ENCODE data around the gene ZC4H2.
A peak's percentile ranks its signal among the peaks of the same experiment; 100 is the strongest.
"Not testable (repeated sequence)": the region's sequence is repeated elsewhere in the genome, so short reads cannot be mapped to it uniquely, and the experiment has no call there.

ZC4H2 gene, protein sequence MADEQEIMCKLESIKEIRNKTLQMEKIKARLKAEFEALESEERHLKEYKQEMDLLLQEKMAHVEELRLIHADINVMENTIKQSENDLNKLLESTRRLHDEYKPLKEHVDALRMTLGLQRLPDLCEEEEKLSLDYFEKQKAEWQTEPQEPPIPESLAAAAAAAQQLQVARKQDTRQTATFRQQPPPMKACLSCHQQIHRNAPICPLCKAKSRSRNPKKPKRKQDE

DNA sequence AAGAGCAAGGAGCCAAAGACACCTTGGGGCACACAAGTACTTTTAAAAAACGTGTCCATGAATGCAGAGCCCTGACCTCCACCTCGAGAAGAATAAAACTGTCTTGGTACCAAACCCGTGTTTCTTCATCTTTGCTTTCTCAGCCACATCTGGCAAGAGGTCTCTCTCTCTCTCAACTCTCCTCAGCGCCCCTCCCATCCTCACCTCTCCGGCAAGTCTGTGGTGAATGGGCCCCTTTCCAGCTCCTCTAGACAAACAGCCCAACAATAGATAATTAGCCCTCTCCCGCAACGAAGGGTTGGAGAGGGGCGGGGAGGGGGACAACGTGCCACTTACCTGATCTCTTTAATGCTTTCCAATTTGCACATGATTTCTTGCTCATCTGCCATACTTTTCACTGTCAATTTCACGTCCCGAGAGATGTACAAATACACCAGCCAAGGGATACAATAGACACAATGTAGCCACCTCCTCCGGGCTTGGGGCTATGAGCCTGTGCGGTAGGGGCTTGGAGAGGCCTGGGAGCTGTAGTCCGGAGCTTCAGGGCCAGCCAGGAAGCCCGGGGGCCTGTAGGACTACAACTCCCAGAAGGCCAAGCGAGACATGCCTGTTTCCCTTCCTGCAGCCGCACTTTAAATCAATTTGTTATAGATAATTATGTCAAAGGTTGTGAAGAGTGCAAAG, at the start of gene ZC4H2:
Gene ZC4H2, minus strand, starts transcription at position 462 of the 684 bp plus-strand sequence. Its CDS starts 73 bp downstream, at position 389.
- DNase-seq: peak; percentile 73

DNA sequence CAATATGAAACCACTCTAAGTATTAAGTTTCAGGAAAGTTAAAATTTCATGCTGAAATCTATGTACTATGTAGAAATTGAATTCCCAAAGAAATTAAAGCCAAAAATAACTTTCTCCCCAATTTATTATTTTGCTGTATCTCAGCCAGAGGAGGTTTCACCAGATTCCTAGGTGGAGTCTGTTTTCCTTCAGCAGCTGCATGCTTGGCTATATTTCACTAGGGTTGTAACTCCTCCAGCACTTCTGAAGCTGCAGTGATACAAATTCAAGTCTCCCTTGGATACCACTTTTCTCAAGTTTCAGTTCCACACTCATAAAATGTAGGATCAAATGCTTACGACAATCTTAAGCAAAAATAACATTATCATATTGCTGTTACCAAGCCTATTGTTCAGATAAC, 41.2 kb upstream of the ZC4H2 start:
- DNase-seq: no peak

GRCh38 chrX:65014230-65014629, 38.0 kb upstream of the ZC4H2 start:
- DNase-seq: no peak

- no peak for DNase-seq
Measured at GRCh38 chrX:65009459-65009858, 33.2 kb upstream of the ZC4H2 start.

- DNase-seq: not testable (repeated sequence)
Measured at GRCh38 chrX:65002208-65002607, 26.0 kb upstream of the ZC4H2 start.

DNA sequence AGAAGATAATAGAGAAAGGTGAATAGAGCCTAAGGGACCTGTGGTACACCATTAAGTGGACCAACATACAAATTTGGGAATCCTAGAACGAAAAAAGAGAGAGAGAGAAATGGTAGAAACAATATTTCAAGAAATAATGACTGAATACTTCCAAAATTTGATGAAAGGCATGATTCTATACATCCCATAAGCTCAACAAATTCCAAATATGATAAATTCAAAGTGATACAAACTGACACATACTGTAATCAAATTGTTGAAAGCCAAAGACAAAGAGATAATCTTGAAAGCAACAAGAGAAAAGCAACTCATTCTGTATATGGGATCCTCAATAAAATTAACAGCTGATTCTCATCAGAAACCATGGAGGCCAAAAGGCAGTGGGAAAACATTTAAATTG, 20.6 kb upstream of the ZC4H2 start:
- no peak for DNase-seq

GRCh38 chrX:64994131-64994798, 18.0 kb upstream of the ZC4H2 start:
- no peak for DNase-seq

DNA sequence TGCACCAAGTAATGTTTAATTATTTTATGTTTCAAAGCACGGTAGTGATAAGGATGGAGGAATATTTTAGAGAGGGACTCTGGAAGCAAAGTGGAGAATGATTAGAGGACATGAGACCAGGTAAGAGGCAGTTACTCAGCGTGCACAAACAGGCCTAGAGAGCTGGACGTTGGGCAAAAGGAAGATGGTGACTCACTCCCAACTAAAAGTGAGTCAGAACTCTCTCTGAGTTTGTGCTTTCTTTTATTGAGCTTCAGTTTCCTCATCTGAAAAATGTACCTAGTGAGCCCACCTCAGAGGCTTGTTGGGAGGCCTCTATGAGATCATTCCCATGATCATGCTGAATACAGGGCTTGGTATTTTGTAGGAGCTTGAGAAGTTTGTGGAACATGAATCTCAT, 1.6 kb upstream of the ZC4H2 start:
- no peak for DNase-seq

DNA sequence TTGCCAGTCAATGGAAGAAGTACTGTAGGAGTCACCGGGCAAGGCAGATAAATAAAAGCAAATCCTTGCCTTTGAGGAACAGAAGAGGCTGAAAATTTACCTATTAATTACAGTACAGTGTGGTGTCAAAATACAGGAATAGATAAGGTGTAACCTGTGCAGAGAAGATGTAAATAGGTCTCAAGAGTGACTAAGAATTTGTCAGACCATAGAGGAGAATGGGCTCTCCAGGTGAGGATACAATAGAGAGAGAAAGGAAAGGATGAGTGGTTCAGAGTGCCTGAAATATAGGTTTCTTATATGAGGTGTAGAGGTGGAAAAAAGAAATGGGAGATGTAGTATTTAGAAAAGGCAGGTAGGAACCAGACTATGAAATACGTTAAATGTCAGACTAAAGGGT, 801 bp upstream of the ZC4H2 start:
- DNase-seq: no peak

- DNase-seq: no peak
Measured at GRCh38 chrX:64976673-64977040, 407 bp upstream of the ZC4H2 start.

DNA sequence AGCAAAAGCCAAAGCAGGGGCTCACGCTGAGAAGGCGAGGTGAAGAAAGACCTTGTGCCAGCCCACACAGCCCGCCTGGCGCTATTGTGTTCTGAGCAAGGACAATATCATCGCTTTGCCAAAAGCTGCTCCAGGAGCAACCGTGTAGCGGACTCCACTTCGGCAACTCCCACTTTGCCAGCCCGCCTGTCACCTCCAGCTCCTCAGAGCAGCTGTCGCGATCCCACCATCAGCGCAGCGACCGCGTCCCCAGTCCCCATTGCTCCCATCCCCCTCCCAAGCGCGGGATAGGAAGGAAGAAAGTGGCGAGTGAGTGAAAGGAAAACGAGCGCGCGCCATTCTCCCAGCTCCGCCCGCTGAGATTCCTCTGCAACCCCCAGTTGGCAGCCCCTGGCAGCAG, 759 bp downstream of the ZC4H2 start:
- DNase-seq: peak; percentile 38

DNA sequence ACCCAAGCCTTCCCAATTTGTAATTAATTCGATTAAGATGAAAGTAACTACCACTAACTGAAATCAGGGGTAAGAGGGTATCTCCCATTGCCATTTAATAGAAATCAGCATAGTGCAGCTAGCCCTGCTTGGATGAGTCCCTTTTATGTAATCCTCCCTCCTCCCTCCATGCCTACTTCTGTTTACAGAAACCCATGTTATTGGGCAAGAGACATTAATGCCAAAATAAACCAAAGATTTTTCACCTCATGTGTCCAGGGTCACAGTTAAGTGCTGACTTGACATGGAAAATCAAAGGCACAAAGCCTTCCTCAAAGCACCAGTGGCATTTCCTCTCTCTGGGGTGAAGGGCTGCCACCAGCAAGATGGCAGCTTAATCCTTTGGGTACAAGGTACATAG, 50.8 kb downstream of the ZC4H2 start:
- no peak for DNase-seq

DNA sequence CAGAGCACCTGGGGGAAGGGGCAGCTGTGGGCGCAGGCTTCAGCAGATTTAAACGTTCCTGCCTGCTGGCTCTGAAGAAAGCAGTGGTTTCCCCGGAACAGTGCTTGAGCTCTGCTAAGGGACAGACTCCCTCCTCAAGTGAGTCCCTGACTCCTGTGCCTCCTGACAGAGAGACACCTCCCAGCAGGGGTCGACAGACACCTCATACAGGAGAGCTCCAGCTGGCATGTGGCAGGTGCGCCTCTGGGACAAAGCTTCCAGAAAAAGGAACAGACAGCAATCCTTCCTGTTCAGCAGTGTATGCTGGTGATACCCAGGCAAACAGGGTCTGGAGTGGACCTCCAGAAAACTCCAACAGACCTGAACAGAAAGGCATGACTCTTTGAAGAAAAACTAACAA, 68.1 kb downstream of the ZC4H2 start:
- DNase-seq: no peak

GRCh38 chrX:64894454-64895038, 81.7 kb downstream of the ZC4H2 start:
- peak; percentile 47 for DNase-seq

DNA sequence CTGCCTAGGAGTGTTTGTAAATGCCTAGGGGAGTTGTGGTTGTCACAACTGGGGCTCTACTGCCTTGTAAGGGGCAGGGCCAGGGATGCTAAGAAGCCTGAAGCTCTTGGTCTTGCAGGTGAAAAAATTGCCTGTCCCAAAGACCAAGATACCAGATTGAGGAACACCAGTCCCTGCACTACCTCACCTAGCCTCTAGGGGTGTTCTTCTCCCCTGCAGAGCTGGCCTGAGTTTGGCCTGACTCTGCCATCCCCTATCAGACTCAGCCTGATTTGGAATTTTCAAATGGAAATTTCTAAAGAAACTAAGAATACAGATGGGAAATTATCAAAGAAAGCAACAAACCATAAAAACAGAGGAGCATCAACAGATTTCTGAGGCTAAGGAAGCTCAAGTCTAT, 90.4 kb downstream of the ZC4H2 start:
- peak; percentile 8 for DNase-seq

- DNase-seq: not testable (repeated sequence)
Measured at GRCh38 chrX:64878709-64879108, 97.5 kb downstream of the ZC4H2 start.

GRCh38 chrX:64867217-64867616, 109.0 kb downstream of the ZC4H2 start:
- DNase-seq: no peak
